Stimulated activated CD4-positive, alpha-beta T cell treated with anti-CD3 and anti-CD28 coated beads, TNF-alpha, amount 100 ng/mL, for 4 hours (primary cell): ENCODE measurements around the gene UHRF2.
"Not testable (repeated sequence)": the region's sequence is repeated elsewhere in the genome, so short reads cannot be mapped to it uniquely, and the experiment has no call there.

Experiments
- DNase-seq, 3 experiments: peaks; one replicate each; pipeline ENCODE4 v3.0.0-alpha.2; 2020; ENCODE audit warnings: low read depth in 3 of 3

Gene UHRF2

GRCh38 chr9:6412487-6413364 is at the start of gene UHRF2:
TSS of gene UHRF2 (plus strand) at chr9:6413199. CDS start at chr9:6413491, 292 bp downstream.
- DNase-seq = peak; percentile 99

- no peak for DNase-seq
Observed at GRCh38 chr9:6367128-6367890, 45.7 kb upstream of the UHRF2 start.

GRCh38 chr9:6368831-6369230 is 44.2 kb upstream of the UHRF2 start:
- no peak for DNase-seq

GRCh38 chr9:6381477-6382012 is 31.5 kb upstream of the UHRF2 start:
- DNase-seq = not testable (repeated sequence)

GRCh38 chr9:6382681-6383080 is 30.3 kb upstream of the UHRF2 start:
- DNase-seq = no peak

- no peak for DNase-seq
Observed at GRCh38 chr9:6383551-6384225, 29.3 kb upstream of the UHRF2 start.

- DNase-seq = no peak
Observed at GRCh38 chr9:6384732-6385131, 28.3 kb upstream of the UHRF2 start.

- no peak for DNase-seq
Observed at GRCh38 chr9:6399071-6399470, 13.9 kb upstream of the UHRF2 start.

GRCh38 chr9:6405371-6405770 is 7.6 kb upstream of the UHRF2 start:
- DNase-seq = no peak

- no peak for DNase-seq
Observed at GRCh38 chr9:6407778-6408177, 5.2 kb upstream of the UHRF2 start.

- DNase-seq = no peak
Observed at GRCh38 chr9:6408320-6408719, 4.7 kb upstream of the UHRF2 start.

GRCh38 chr9:6409811-6410210 is 3.2 kb upstream of the UHRF2 start:
- DNase-seq = no peak

- no peak for DNase-seq
Observed at GRCh38 chr9:6410633-6411032, 2.4 kb upstream of the UHRF2 start.

- peak in 1 of 3 experiments; percentile 23 for DNase-seq
Observed at GRCh38 chr9:6413365-6414246, 607 bp downstream of the UHRF2 start.

GRCh38 chr9:6414247-6414641 is 1.2 kb downstream of the UHRF2 start:
- no peak for DNase-seq

GRCh38 chr9:6415266-6415665 is 2.3 kb downstream of the UHRF2 start:
- DNase-seq = no peak

- DNase-seq = no peak
Observed at GRCh38 chr9:6417186-6417585, 4.2 kb downstream of the UHRF2 start.

GRCh38 chr9:6418764-6419163 is 5.8 kb downstream of the UHRF2 start:
- no peak for DNase-seq

- no peak for DNase-seq
Observed at GRCh38 chr9:6424940-6425339, 11.9 kb downstream of the UHRF2 start.

- no peak for DNase-seq
Observed at GRCh38 chr9:6426117-6426516, 13.1 kb downstream of the UHRF2 start.
